IPS-20b (cell line): ENCODE data around the gene CTNNA1.

Experiments
- H3K27ac ChIP-seq: one replicate; pipeline ENCODE4 v1.5.1; 2013; ENCODE audit warnings: low read length
- H3K27me3 ChIP-seq: 2 replicates; pipeline ENCODE4 v1.6.1; 2013; ENCODE audit warnings: mild to moderate bottlenecking, low read length, inconsistent platforms; ENCODE audit not compliant: insufficient read depth
- H3K36me3 ChIP-seq: 2 replicates; pipeline ENCODE4 v1.6.1; 2013; ENCODE audit warnings: low read depth, mild to moderate bottlenecking, inconsistent platforms, low read length, moderate library complexity; ENCODE audit not compliant: insufficient read depth
- H3K4me1 ChIP-seq: 2 replicates; pipeline ENCODE4 v1.6.1; 2013; ENCODE audit warnings: mild to moderate bottlenecking, control low read depth, inconsistent platforms, low read length, moderate library complexity; ENCODE audit not compliant: insufficient read depth
- H3K4me3 ChIP-seq: 2 replicates; pipeline ENCODE4 v1.5.1; 2013; ENCODE audit warnings: mild to moderate bottlenecking, low read length, inconsistent platforms
- H3K9ac ChIP-seq: 2 replicates; pipeline ENCODE4 v1.6.1; 2013; ENCODE audit warnings: low read depth, mild to moderate bottlenecking, inconsistent platforms, low read length, moderate library complexity
- H3K9me3 ChIP-seq: 2 replicates; pipeline ENCODE4 v1.6.1; 2013; ENCODE audit warnings: mild to moderate bottlenecking, low read depth, low read length, inconsistent platforms; ENCODE audit not compliant: insufficient read depth

Gene CTNNA1

DNA sequence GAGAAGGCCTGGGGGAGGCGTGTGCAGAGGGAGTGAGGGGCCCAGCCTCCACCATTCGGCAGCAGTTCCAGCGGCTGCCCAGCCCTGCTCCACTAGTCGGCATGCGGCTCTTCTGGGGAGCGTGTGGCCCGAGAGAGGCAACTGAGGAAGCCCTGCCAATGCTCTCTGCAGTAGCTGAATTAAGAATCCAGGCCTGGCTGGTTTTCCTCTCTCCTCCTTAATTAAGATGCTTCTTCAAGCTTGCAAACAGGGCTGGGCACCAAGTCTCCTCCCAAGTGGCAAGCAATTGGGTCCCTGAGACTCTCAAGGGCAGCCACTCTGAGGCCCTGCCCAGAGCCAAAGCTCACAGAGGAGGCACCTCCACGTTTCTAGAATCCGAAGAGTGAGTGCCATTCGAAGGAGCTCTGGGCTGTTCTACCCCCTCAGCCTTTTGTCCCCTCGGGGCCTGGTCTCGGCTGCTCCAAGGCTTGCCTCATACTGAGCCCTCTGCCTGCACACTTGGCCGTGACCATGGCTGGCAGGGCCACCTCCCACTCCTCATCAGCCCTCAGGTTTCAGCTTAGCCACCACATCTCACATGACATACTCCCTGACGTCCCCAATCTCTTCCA is 197.3 kb downstream of the CTNNA1 start:
- no peaks in the 10 kb centered on the region for H3K36me3 ChIP-seq
- no peak overlapping the region for H3K4me3 ChIP-seq
- no peak overlapping the region for H3K27ac ChIP-seq
- H3K9me3 ChIP-seq = no peaks in the 10 kb centered on the region
- H3K27me3 ChIP-seq = no peaks in the 10 kb centered on the region
- H3K4me1 ChIP-seq = peaks cover 10% of the 10 kb centered on the region; the same call in 1 of the 2 replicates
- no peak overlapping the region for H3K9ac ChIP-seq

DNA sequence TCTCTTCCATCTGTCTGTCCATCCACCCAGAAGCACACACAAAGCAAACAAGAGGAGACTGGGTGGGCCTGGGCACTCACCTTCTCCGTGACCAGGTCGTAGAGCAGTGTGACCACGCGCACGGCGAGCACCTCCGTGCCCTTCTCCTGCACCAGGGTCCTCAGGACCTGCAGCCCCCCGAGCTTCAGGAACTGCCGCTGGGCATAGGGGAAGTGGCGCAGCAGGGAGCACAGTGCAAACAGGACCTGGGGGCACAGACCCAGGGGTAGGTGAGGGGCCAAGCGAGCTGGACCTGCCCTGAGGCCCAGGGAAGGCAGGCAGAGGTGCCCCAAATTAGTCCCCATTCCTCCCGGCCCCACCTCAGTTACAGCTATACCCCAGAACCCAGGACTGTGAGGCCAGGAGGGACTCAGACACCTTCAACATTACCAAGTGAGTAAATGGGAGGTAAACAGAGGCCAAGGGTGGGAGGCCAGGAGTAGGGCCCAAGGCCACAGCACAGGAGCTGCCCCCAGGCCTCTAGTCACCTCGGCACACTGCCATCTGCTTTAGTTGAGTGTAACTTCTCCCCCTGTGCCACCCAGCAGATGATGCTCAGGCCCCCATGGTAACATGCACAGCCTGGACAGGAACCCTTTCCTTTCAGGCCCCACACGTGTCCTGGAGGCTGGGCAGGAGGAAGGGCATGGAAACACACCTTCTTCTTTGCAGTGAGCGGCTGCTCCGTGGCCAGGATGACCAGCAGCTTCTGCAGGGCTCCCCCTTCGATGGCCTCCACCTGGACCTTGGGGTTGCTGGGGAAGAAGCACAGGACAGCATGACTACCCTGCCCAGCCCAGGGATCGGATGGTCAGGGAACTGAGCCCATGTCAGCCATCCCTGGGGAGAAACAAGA is 198.1 kb downstream of the CTNNA1 start:
- no peaks in the 10 kb centered on the region for H3K9me3 ChIP-seq
- no peak overlapping the region for H3K4me3 ChIP-seq
- no peak overlapping the region for H3K9ac ChIP-seq
- H3K4me1 ChIP-seq = peaks cover 10% of the 10 kb centered on the region; the same call in 1 of the 2 replicates
- H3K36me3 ChIP-seq = no peaks in the 10 kb centered on the region
- H3K27ac ChIP-seq = no peak overlapping the region
- no peaks in the 10 kb centered on the region for H3K27me3 ChIP-seq

GRCh38 chr5:138951986-138952735 is 198.9 kb downstream of the CTNNA1 start:
- Histone ChIP-seq H3K4me1 (peaks cover 10% of the 10 kb centered on the region; the same call in 1 of the 2 replicates), H3K36me3 (no peaks in the 10 kb centered on the region), H3K9me3 (no peaks in the 10 kb centered on the region), H3K9ac (no peak overlapping the region), H3K27me3 (no peaks in the 10 kb centered on the region), H3K27ac (no peak overlapping the region), H3K4me3 (no peak overlapping the region)

- no peak overlapping the region for H3K4me3 ChIP-seq
- peaks cover 10% of the 10 kb centered on the region; the same call in 1 of the 2 replicates for H3K4me1 ChIP-seq
- no peaks in the 10 kb centered on the region for H3K9me3 ChIP-seq
- H3K27me3 ChIP-seq = no peaks in the 10 kb centered on the region
- no peak overlapping the region for H3K9ac ChIP-seq
- no peaks in the 10 kb centered on the region for H3K36me3 ChIP-seq
- H3K27ac ChIP-seq = no peak overlapping the region
These were observed 199.7 kb downstream of the CTNNA1 start for GRCh38 chr5:138952962-138953361.

DNA sequence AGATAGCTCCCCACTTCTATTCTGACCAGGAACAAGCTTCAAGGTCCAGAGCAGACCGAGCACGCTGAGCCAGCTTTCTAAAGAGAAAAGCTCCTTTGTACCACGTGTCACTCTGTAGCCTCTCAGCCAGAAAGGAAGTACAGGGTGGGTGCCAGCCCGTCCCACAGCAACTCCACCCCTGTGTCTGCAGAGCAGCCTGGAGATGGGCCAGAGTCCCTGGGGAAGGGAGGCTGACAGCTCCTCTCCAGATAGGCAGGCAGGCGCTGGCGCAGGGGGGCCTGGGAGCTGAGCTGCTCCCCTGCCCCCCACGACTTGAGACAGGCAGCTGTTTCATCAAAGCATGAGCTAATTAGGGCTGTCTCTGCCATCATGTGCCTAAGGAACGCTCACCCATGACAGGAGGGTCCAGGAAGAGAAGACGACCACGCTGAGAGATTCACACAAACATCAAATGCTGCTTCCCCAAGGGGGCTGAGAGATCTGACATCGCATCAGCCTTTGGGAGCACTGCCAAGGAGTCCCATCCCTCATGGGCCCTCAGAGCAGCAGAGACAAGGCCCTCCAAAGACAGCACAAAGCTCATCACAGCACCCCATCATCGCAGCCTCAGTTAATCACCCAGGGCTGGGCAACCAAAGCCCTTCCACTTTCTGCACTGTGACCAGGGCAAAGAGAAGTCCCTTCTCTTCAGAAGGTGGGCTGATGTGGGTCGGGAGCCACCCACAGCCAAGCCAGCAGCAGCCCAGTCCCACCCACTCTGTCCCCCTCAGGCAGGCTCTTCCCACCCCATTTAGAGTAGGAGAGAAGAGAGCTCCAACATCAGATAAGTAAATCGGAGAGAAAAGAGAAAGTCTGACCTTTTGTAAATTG is 200.4 kb downstream of the CTNNA1 start:
- H3K27ac ChIP-seq = no peak overlapping the region
- H3K9ac ChIP-seq = no peak overlapping the region
- no peaks in the 10 kb centered on the region for H3K36me3 ChIP-seq
- H3K4me3 ChIP-seq = no peak overlapping the region
- H3K4me1 ChIP-seq = peaks cover 4% of the 10 kb centered on the region; the same call in 1 of the 2 replicates
- no peaks in the 10 kb centered on the region for H3K9me3 ChIP-seq
- no peaks in the 10 kb centered on the region for H3K27me3 ChIP-seq

DNA sequence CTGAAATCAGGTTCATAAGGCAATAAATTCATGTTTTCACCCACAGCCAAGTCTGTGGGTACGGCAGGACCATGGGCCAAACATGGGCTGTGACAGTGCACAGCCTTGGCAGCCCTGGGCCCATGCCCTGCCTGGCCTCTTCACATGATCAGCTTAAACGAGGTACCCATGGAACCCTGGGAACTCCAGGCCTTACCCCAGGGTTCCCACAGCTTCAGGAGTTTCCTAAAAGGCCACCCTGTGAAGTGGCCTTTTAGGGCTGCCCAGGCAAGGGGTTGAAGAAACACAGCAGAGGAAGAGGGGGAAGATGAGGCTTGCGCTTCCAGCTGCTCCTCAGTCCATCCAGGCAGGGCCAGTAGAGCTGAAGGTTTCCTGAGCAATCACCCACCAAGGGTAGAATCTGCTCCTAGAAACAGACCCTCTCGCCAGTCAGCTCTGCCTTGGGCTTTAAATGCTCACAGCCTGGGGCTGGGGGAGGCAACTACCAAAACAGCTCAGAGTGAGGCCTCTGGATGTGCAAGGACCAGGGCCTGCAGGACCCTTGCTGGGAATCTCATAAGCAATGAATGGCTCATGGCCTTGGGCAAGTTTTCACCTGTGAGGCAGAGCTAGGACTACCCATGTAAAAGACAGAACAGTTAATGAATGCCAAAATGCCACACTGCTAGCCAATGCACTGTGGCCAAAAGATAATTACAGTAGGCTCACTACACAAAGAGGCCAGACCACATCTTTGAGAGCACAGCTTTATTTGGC is 201.2 kb downstream of the CTNNA1 start:
- Histone ChIP-seq H3K27me3 (no peaks in the 10 kb centered on the region), H3K27ac (no peak overlapping the region), H3K36me3 (no peaks in the 10 kb centered on the region), H3K4me3 (no peak overlapping the region), H3K9ac (no peak overlapping the region), H3K9me3 (no peaks in the 10 kb centered on the region), H3K4me1 (no peaks in the 10 kb centered on the region)

DNA sequence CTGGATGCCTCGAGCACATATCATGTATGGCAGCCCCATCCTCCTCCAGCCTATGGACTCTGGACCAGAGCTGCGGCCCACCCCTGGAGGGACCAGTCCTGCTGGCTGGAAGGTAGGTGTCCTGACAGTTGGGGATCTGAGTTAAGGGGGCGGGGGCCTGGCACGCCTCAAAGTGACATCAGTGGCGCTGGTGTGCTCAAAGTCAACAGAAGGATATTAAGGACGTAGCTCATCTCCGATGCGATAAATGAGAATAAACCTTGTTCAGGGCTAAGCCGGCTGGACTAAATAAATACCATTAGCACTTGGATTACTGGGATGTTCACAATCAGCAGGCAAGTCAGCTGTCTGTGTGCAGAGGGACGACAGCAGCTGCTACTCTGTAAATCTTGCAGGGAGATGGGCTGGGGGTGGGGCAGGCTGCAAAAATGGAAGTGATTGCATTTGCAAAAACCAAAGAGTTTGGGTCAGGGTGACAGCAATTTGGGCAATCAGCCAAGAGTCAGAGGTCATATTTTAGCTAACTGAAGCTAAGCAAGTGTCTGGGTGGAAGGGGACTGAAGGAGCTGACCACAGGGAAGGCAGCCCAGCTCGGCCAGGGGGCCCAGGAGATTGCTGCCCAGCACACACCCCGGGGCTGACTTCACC is 201.9 kb downstream of the CTNNA1 start:
- Histone ChIP-seq H3K4me3 (no peak overlapping the region), H3K9me3 (no peaks in the 10 kb centered on the region), H3K9ac (no peak overlapping the region), H3K27ac (no peak overlapping the region), H3K4me1 (no peaks in the 10 kb centered on the region), H3K27me3 (no peaks in the 10 kb centered on the region), H3K36me3 (no peaks in the 10 kb centered on the region)

DNA sequence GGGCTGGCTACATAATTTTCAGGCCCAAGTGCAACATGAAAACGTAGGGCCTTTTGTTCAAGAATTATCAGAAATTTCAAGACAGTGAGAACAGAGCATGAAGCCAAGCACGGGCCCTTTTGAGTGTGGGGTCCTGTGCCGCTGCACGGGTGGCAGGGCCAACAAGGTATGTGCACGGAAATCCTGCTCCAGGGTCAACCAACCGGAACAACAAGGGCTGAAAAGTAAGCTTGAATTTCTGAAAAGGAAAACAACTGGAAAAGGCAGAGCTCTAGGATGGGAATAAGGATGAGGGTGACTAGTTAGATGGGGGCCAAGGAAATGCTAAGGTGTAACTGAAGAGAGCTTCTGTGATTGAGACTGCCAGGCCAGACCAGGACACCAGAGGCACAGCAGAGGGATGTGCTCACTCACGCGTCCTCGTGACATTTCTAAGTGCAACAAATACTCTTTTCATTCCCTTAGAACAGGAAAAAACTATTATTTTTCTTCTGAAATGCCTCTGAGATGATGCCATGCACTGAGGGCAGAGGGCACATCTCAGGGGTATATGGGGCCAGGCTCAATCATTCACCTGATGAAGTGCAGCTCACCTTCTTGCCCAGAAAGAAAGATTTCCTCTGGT is 202.6 kb downstream of the CTNNA1 start:
- Histone ChIP-seq H3K27me3 (no peaks in the 10 kb centered on the region), H3K9ac (no peak overlapping the region), H3K36me3 (no peaks in the 10 kb centered on the region), H3K4me1 (no peaks in the 10 kb centered on the region), H3K27ac (no peak overlapping the region), H3K4me3 (no peak overlapping the region), H3K9me3 (no peaks in the 10 kb centered on the region)

DNA sequence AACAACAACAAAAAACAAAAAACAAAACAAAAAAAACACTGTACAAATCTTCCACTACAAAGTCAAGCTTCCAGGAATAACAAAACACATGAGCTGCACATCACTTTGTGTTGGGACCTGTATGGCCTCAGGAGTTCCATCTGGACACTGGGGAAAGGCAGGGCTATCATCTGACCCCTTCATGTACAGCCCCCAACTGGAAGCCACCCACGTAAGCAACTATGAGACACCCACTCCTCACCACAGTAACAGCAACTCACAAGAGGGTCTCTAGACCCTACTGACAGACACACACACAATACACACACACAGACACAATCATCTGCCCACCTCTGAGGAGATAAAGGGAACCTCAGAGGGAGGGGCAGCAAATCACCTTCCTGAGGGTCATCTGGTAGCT is 203.6 kb downstream of the CTNNA1 start:
- Histone ChIP-seq H3K4me3 (no peak overlapping the region), H3K9ac (no peak overlapping the region), H3K27me3 (no peaks in the 10 kb centered on the region), H3K4me1 (no peaks in the 10 kb centered on the region), H3K9me3 (no peaks in the 10 kb centered on the region), H3K36me3 (no peaks in the 10 kb centered on the region), H3K27ac (no peak overlapping the region)

DNA sequence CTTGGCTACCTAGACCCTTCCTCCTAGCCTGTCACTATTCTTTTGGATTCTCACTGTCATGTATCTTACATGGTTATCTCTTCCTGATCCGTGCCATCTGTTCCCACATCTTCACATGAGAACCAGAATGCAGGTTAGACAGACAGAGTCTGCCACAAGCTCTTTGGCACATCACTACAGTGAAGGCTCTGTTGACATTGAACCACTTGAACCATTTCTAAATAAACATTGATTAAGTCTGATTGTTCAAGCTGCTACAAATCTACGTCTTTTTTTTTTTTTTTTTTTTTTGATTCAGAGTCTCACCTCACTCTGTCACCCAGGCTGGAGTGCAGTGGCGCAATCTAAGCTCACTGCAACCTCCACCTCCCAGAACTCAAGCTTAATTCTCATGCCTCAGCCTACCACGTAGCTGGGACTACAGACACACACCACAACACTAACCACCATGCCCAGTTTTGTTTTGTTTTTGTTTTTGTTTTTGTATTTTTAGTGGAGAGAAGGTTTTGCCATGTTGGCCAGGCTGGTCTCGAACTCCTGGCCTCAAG is 207.0 kb downstream of the CTNNA1 start:
- H3K27me3 ChIP-seq = no peaks in the 10 kb centered on the region
- H3K4me1 ChIP-seq = peaks cover 19% of the 10 kb centered on the region
- H3K4me3 ChIP-seq = no peak overlapping the region
- no peaks in the 10 kb centered on the region for H3K36me3 ChIP-seq
- H3K9me3 ChIP-seq = no peaks in the 10 kb centered on the region
- H3K9ac ChIP-seq = no peak overlapping the region
- H3K27ac ChIP-seq = no peak overlapping the region
